GM12878 (cell line): ENCODE data around the gene HMCN2. TPM values are rescaled to one million over a fixed set of nuclear protein-coding genes. Genes with fewer than 3 reads are reported as not detected.

ENCODE experiments used
- polyA plus RNA-seq, 11 experiments: library from polyadenylated mRNA; depleted of rRNA in 4 of 11; unstranded in 6 of 11; stranded (reverse) in 5 of 11; fragments of >200 nt; fragmentation: Nextera tagmentation in 4 of 11; fragmentation: Illumina TruSeq in 1 of 11; extraction: Ambion mirVana in 4 of 11; extraction: Trizol in 1 of 11; gene quantifications; 1 replicate in 1 of 11; 2 replicates in 10 of 11; pipeline versions ENCODE4 v1.2.1 to v1.2.3, GENCODE V29; 2011 to 2016; ENCODE audit warnings: inconsistent platforms in 2 of 11, missing spikeins in 2 of 11, low read depth in 1 of 11
- small RNA-seq: library from RNA; depleted of rRNA; stranded (forward); fragments of <200 nt; gene quantifications from one replicate; pipeline ENCODE3, GENCODE V24; 2014
- total RNA-seq, 4 experiments: library from RNA; depleted of rRNA in 3 of 4; stranded (reverse); fragments of >200 nt in 3 of 4; fragmentation: Illumina TruSeq in 1 of 4; extraction: Trizol in 1 of 4; gene quantifications; 2 replicates each; pipeline versions ENCODE4 v1.2.1 to v1.2.3, GENCODE V29; 2013 to 2021

HMCN2 gene
- total and polyA plus RNA-seq, 10 of the 15 experiments (the other 5 are each of a cell fraction or from before 2014, with no cell fraction given): 0.04 TPM; not detected in 9

Small RNA genes lying within 50 kb of the gene (small RNA-seq; reads per million reads assigned to genes)
- gene RN7SL665P: not detected

Other genes with a start within 250 kb of the HMCN2 start
- gene FNBP1, start 222.6 kb upstream of the HMCN2 start, total RNA-seq (2014; rRNA removed): 167 and 204 TPM in 2 replicates
- 277 and 283 TPM in 2 replicates for gene FNBP1, start 222.6 kb upstream of the HMCN2 start, total RNA-seq (2014; rRNA removed; fragmentation: Illumina TruSeq; extraction: Trizol)
- gene FNBP1, start 222.6 kb upstream of the HMCN2 start, total RNA-seq (2021): 353 and 356 TPM in 2 replicates
- gene FNBP1, start 222.6 kb upstream of the HMCN2 start, polyA plus RNA-seq (2011; rRNA removed): 188 and 268 TPM in 2 replicates
- gene FNBP1, start 222.6 kb upstream of the HMCN2 start, polyA plus RNA-seq (2014; fragmentation: Illumina TruSeq; extraction: Trizol): 258 and 290 TPM in 2 replicates
- 10 to 100 TPM; 64.5 to 80.5 TPM for gene FNBP1, start 222.6 kb upstream of the HMCN2 start, polyA plus RNA-seq (2014; fragmentation: Nextera tagmentation; extraction: Ambion mirVana)
- gene FNBP1, start 222.6 kb upstream of the HMCN2 start, polyA plus RNA-seq (2014; rRNA removed): 180 and 208 TPM in 2 replicates
- gene FNBP1, start 222.6 kb upstream of the HMCN2 start, polyA plus RNA-seq (2016; fragmentation: Nextera tagmentation; extraction: Ambion mirVana): 100 to 1,000 TPM; 165 to 170 TPM
- 10.1 and 10.3 TPM in 2 replicates for gene GPR107, start 211.9 kb upstream of the HMCN2 start, total RNA-seq (2014; rRNA removed)
- gene GPR107, start 211.9 kb upstream of the HMCN2 start, total RNA-seq (2014; rRNA removed; fragmentation: Illumina TruSeq; extraction: Trizol): 9.9 and 10.0 TPM in 2 replicates
- 14.9 and 16.6 TPM in 2 replicates for gene GPR107, start 211.9 kb upstream of the HMCN2 start, total RNA-seq (2021)
- gene GPR107, start 211.9 kb upstream of the HMCN2 start, polyA plus RNA-seq (2011; rRNA removed): 21.4 and 23.2 TPM in 2 replicates
- 13.2 and 14.0 TPM in 2 replicates for gene GPR107, start 211.9 kb upstream of the HMCN2 start, polyA plus RNA-seq (2014; fragmentation: Illumina TruSeq; extraction: Trizol)
- 1 to 10 TPM; 2.7 to 2.9 TPM for gene GPR107, start 211.9 kb upstream of the HMCN2 start, polyA plus RNA-seq (2014; fragmentation: Nextera tagmentation; extraction: Ambion mirVana)
- 10.0 and 11.2 TPM in 2 replicates for gene GPR107, start 211.9 kb upstream of the HMCN2 start, polyA plus RNA-seq (2014; rRNA removed)
- gene GPR107, start 211.9 kb upstream of the HMCN2 start, polyA plus RNA-seq (2016; fragmentation: Nextera tagmentation; extraction: Ambion mirVana): 10 to 100 TPM in 1 of 2 experiments, 1 to 10 TPM in 1; 6.3 to 10.9 TPM
- gene NCS1, start 93.4 kb upstream of the HMCN2 start, total RNA-seq (2014; rRNA removed): under 0.01 TPM in 1 of 2 replicates, not detected in the other
- gene NCS1, start 93.4 kb upstream of the HMCN2 start, total RNA-seq (2014; rRNA removed; fragmentation: Illumina TruSeq; extraction: Trizol): 0.04 and 0.05 TPM in 2 replicates
- 0.05 and 0.08 TPM in 2 replicates for gene NCS1, start 93.4 kb upstream of the HMCN2 start, total RNA-seq (2021)
- 0.12 TPM in 1 of 2 replicates, not detected in the other for gene NCS1, start 93.4 kb upstream of the HMCN2 start, polyA plus RNA-seq (2011; rRNA removed)
- 0.06 and 0.07 TPM in 2 replicates for gene NCS1, start 93.4 kb upstream of the HMCN2 start, polyA plus RNA-seq (2014; fragmentation: Illumina TruSeq; extraction: Trizol)
- gene NCS1, start 93.4 kb upstream of the HMCN2 start, polyA plus RNA-seq (2014; fragmentation: Nextera tagmentation; extraction: Ambion mirVana): not detected
- 0.05 and 0.22 TPM in 2 replicates for gene NCS1, start 93.4 kb upstream of the HMCN2 start, polyA plus RNA-seq (2014; rRNA removed)
- under 1 TPM in 1 of 2 experiments, not detected in 1; 0.05 TPM for gene NCS1, start 93.4 kb upstream of the HMCN2 start, polyA plus RNA-seq (2016; fragmentation: Nextera tagmentation; extraction: Ambion mirVana)
- 0.16 and 0.23 TPM in 2 replicates for gene ASS1, start 179.2 kb downstream of the HMCN2 start, total RNA-seq (2014; rRNA removed)
- gene ASS1, start 179.2 kb downstream of the HMCN2 start, total RNA-seq (2014; rRNA removed; fragmentation: Illumina TruSeq; extraction: Trizol): 0.27 TPM in 1 of 2 replicates, not detected in the other
- 0.28 and 0.58 TPM in 2 replicates for gene ASS1, start 179.2 kb downstream of the HMCN2 start, total RNA-seq (2021)
- 4.2 and 6.1 TPM in 2 replicates for gene ASS1, start 179.2 kb downstream of the HMCN2 start, polyA plus RNA-seq (2011; rRNA removed)
- 0.10 TPM in 1 of 2 replicates, not detected in the other for gene ASS1, start 179.2 kb downstream of the HMCN2 start, polyA plus RNA-seq (2014; fragmentation: Illumina TruSeq; extraction: Trizol)
- not detected for gene ASS1, start 179.2 kb downstream of the HMCN2 start, polyA plus RNA-seq (2014; fragmentation: Nextera tagmentation; extraction: Ambion mirVana)
- 0.28 TPM in 1 of 2 replicates, not detected in the other for gene ASS1, start 179.2 kb downstream of the HMCN2 start, polyA plus RNA-seq (2014; rRNA removed)
- gene ASS1, start 179.2 kb downstream of the HMCN2 start, polyA plus RNA-seq (2016; fragmentation: Nextera tagmentation; extraction: Ambion mirVana): under 1 TPM in 1 of 2 experiments, not detected in 1; 0.31 TPM